Choroid plexus epithelial cell (primary cell): ENCODE data around the gene IL36A.

Source experiments
- DNase-seq: peaks from one replicate; pipeline ENCODE4 v3.0.0-alpha.2; 2010; ENCODE audit warnings: low read depth
- H3K4me3 ChIP-seq: 2 replicates; pipeline ENCODE4 v1.5.1; 2011; ENCODE audit warnings: low read depth, mild to moderate bottlenecking, control low read depth, low read length, moderate library complexity
- TF ChIP-seq, protein P1 (sequence below): conservative IDR thresholded peaks from 2 replicates; pipeline ENCODE4 v1.5.1; 2011; ENCODE audit warnings: low read depth, mild to moderate bottlenecking, control low read depth, inconsistent platforms, low read length, moderate library complexity

The IL36A gene, protein sequence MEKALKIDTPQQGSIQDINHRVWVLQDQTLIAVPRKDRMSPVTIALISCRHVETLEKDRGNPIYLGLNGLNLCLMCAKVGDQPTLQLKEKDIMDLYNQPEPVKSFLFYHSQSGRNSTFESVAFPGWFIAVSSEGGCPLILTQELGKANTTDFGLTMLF

DNA sequence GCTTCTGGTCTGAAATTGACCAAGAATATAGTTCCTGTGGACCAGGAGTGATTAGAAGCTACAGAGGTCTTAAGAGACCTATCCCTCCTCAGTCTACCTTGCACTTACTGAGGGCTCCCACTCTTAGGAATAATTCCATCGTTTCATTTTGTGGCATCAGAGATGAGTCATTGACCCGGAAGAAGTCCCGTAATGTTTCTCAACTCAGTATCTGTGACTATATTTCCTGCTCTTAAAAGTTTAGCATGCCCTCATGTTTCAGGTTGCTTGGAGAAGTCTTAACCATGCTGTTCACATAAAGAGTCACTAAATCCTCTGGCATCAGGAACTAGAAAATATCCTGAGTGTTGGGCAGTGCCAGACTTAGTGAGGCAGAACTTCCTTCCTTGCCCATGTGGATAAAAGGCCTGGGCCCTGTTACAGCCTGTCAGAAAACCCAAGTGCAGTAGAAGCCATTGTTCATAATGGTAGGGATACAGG, at the start of gene IL36A:
Gene IL36A, plus strand, starts transcription at position 430 of the 480 bp plus-strand sequence. CDS start 413 bp downstream, outside the sequence.
- H3K4me3 ChIP-seq: no peak within 1 kb of the TSS
- TF ChIP-seq, protein P1, sequence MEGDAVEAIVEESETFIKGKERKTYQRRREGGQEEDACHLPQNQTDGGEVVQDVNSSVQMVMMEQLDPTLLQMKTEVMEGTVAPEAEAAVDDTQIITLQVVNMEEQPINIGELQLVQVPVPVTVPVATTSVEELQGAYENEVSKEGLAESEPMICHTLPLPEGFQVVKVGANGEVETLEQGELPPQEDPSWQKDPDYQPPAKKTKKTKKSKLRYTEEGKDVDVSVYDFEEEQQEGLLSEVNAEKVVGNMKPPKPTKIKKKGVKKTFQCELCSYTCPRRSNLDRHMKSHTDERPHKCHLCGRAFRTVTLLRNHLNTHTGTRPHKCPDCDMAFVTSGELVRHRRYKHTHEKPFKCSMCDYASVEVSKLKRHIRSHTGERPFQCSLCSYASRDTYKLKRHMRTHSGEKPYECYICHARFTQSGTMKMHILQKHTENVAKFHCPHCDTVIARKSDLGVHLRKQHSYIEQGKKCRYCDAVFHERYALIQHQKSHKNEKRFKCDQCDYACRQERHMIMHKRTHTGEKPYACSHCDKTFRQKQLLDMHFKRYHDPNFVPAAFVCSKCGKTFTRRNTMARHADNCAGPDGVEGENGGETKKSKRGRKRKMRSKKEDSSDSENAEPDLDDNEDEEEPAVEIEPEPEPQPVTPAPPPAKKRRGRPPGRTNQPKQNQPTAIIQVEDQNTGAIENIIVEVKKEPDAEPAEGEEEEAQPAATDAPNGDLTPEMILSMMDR: no peak
- no peak for DNase-seq

GRCh38 chr2:112957511-112957910, 47.7 kb upstream of the IL36A start:
- TF ChIP-seq, protein P1: no peak
- no peak for DNase-seq
- no peak overlapping the region for H3K4me3 ChIP-seq

DNA sequence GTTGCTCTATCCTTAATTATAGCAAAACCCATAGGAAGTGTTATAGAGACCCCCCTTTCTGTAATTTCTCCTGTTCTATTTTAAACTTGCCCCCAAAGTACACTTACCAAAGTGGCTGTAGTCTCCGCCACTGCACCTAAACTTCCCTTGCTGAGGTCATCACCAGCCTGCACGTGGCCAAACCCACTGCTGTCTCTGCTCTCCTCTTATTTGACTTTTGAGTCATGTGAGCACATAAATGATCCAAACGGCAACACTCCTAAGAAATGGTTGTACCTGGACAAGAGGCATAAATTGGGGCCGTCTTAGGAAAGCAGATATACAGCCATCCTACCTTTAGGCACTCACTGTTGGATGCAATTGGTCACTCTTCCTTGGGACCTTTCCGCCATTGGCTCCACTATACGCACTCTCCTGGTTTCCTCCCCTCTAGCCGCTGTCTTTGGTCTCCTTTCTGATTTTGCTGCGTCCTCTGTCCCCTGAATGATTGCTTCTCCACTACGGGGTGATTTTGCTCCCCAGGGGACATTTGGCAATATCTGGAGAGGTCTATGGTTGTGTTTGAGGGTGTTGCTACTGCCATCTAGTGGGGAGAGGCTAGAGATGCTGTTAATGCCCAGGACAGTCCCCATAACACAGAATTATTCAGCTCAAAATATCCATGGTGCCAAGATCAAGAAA, 46.7 kb upstream of the IL36A start:
- TF ChIP-seq, protein P1: peak; percentile 88
- H3K4me3 ChIP-seq: no peak overlapping the region
- peak; percentile 79 for DNase-seq

DNA sequence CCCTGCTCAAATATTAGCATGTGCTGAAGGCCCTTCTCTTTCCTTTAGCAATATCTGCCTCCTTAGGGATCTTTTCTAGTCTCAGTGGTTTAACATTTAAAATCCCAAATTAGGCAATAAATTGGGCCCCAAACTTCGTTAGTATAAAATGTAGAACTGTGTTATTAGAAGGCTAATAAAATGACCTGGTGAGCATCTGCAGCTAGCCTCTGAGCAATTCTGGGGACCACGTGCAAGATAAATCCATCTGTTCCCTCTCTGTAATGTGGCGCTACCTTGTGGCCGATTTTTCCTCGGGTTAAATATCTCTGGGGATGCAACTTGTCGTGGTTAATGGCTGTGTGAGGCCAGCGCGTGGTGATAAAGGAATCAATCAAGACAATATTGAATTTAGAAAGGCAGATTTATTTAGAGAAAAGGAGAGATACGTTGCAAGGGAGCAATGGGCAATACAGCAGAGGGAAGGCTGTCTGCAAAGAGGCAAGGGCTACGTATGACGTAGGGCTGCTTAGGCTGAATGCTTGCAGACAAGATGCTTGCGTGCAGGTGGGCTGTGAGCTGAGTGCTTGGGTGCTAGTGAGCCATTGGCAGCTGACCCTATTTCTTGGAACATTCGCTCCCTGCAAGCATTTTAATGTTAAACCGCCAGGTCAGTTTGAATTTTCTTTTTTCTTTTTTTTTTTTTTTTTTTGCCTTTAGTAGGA, 46.0 kb upstream of the IL36A start:
- H3K4me3 ChIP-seq: no peak overlapping the region
- DNase-seq: no peak
- TF ChIP-seq, protein P1: no peak

DNA sequence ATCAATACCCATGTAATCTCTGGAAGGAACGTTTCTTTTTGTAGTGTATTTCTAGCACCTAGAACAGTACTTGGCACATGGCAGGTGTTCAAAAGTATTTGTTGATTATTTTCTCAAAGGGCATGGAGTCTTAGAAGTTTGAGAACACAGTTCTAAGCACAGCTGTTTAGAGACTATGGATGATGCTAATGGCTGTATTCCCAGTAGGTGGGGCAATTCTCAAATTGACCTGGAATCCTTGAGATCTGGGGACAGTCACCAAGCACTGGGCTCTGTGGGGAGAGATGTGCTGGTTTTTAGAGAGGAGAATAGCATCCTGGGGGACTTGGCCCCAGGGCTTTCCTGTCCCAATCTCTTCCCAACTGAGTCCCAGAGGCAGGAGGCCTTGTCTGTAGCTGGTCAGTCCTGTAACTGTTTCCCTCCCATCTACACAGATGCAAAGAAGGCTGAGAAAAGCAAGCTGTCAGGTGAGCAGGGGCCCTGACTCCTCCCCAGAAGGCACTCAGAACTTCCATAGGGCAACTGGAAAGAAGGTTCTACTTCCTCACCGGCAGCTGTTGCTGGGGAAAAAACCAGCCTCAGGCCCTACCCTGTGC, 44.9 kb upstream of the IL36A start:
- TF ChIP-seq, protein P1: peak; percentile 33
- DNase-seq: no peak
- no peak overlapping the region for H3K4me3 ChIP-seq

GRCh38 chr2:112962308-112963175, 42.7 kb upstream of the IL36A start:
- DNase-seq: no peak
- no peak overlapping the region for H3K4me3 ChIP-seq
- TF ChIP-seq, protein P1: no peak
